ENCODE data around the gene MAPKAPK2. TPM values are rescaled to one million over a fixed set of nuclear protein-coding genes. Genes with fewer than 3 reads are reported as not detected.
A peak's percentile ranks its signal among the peaks of the same experiment; 100 is the strongest.

Gene MAPKAPK2
- total RNA-seq, 1 donor from 2014 or later: 69.8 TPM

GRCh38 chr1:206684003-206684402 is 702 bp upstream of the MAPKAPK2 start:
- DNase-seq (ENCODE audit: low spot score): no peak

- DNase-seq (ENCODE audit: low spot score): no peak
These were observed 646 bp downstream of the MAPKAPK2 start for GRCh38 chr1:206685334-206685768.

GRCh38 chr1:206685769-206686477 is 1.2 kb downstream of the MAPKAPK2 start:
- peak; percentile 68 for DNase-seq (ENCODE audit: low spot score)

GRCh38 chr1:206686478-206687249 is 2.0 kb downstream of the MAPKAPK2 start:
- DNase-seq (ENCODE audit: low spot score): no peak

GRCh38 chr1:206687251-206687914 is 2.7 kb downstream of the MAPKAPK2 start:
- no peak for DNase-seq (ENCODE audit: low spot score)

- no peak for DNase-seq (ENCODE audit: low spot score)
These were observed 3.3 kb downstream of the MAPKAPK2 start for GRCh38 chr1:206687915-206688442.

- DNase-seq (ENCODE audit: low spot score): no peak
These were observed 5.8 kb downstream of the MAPKAPK2 start for GRCh38 chr1:206690516-206690915.

- no peak for DNase-seq (ENCODE audit: low spot score)
These were observed 6.9 kb downstream of the MAPKAPK2 start for GRCh38 chr1:206691604-206692003.

GRCh38 chr1:206693029-206693428 is 8.3 kb downstream of the MAPKAPK2 start:
- DNase-seq (ENCODE audit: low spot score): peak; percentile 78

GRCh38 chr1:206693592-206693991 is 8.9 kb downstream of the MAPKAPK2 start:
- DNase-seq (ENCODE audit: low spot score): no peak

- no peak for DNase-seq (ENCODE audit: low spot score)
These were observed 9.7 kb downstream of the MAPKAPK2 start for GRCh38 chr1:206694171-206695124.

GRCh38 chr1:206695733-206696132 is 11.0 kb downstream of the MAPKAPK2 start:
- DNase-seq (ENCODE audit: low spot score): no peak

GRCh38 chr1:206696812-206697585 is 12.3 kb downstream of the MAPKAPK2 start:
- no peak for DNase-seq (ENCODE audit: low spot score)

GRCh38 chr1:206698011-206698410 is 13.3 kb downstream of the MAPKAPK2 start:
- no peak for DNase-seq (ENCODE audit: low spot score)

- no peak for DNase-seq (ENCODE audit: low spot score)
These were observed 14.4 kb downstream of the MAPKAPK2 start for GRCh38 chr1:206699000-206699586.

- no peak for DNase-seq (ENCODE audit: low spot score)
These were observed 14.9 kb downstream of the MAPKAPK2 start for GRCh38 chr1:206699626-206700025.

GRCh38 chr1:206700445-206701036 is 15.8 kb downstream of the MAPKAPK2 start:
- DNase-seq (ENCODE audit: low spot score): no peak

- DNase-seq (ENCODE audit: low spot score): no peak
These were observed 17.6 kb downstream of the MAPKAPK2 start for GRCh38 chr1:206702260-206702659.

GRCh38 chr1:206702803-206703202 is 18.1 kb downstream of the MAPKAPK2 start:
- no peak for DNase-seq (ENCODE audit: low spot score)

- DNase-seq (ENCODE audit: low spot score): no peak
These were observed 19.0 kb downstream of the MAPKAPK2 start for GRCh38 chr1:206703661-206704060.
